ENCODE measurements around the gene NRP1. TPM values are rescaled to one million over a fixed set of nuclear protein-coding genes. Genes with fewer than 3 reads are reported as not detected.

NRP1 gene
- total RNA-seq, 1 donor from 2014 or later, result 16.1 TPM

- DNase-seq (ENCODE audit: low read depth, low spot score), result no peak
- Mint-ChIP-seq H3K27ac (ENCODE audit: unreplicated experiment) (no peak overlapping the region), H3K9me3 (peaks cover 10% of the 10 kb centered on the region), H3K27me3 (ENCODE audit: low read depth) (no peaks in the 10 kb centered on the region), H3K36me3 (ENCODE audit: low read depth) (peaks cover 10% of the 10 kb centered on the region), H3K4me3 (no peak overlapping the region), H3K4me1 (peaks cover 28% of the 10 kb centered on the region)
- no peak for TF ChIP-seq CTCF (conservative IDR thresholded peaks at IDR 0.05)
Observed at GRCh38 chr10:33150146-33150545, 184.3 kb downstream of the NRP1 start.

DNA sequence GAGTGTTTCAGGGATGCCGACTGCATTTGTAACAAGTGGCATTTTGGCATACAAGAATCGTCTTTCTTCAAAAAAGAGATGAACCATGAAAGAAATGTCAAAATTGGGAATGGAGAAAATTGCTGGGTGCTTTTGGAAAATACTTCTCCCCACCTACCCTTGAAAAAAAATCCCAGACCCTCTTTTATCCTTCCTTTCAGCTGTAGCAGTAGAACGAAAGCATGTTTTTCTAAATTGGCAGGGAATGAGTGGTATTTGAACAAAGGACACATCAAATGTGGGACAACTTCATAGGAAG lies 187.5 kb downstream of the NRP1 start:
- H3K27ac Mint-ChIP-seq (ENCODE audit: unreplicated experiment), result no peak overlapping the region
- no peaks in the 10 kb centered on the region for H3K27me3 Mint-ChIP-seq (ENCODE audit: low read depth)

DNA sequence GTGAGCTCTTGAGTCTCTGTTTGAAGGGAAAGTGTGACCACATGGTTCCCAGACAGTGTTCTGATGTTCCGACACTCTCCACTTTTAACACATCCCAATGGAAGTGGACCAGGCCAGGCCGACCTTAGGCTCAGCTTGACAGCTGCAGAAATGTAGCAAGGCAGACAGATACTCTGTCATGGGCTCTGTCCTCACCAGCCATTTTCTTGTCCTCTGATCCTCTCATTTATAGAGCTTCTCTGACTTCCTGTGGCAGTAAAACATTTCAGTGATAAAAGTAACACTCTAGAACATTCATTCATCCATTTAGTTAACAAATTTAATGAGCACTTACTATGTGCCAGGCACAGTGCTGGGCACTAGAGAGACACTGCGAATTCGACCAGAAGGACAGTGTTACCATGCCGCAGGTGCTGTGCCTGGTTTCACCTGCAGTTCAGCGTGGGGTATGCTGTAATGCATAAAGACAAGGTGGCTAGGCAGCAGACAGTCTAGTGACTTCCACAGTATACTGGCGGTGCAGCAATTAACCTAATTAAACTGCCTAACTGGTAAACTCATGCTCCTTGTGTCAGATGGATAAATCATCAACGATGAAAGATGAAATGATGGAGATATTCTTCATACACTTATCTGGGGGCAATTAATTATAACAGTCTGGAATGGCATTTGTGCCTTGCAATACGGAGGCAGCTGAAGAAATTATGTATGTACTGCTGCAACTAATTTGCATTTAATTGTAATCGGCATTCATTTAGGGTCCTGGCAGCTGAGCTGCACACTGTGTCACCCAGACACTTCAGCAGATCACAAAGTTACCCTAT lies 188.1 kb downstream of the NRP1 start:
- H3K36me3 Mint-ChIP-seq (ENCODE audit: low read depth), result peaks cover 10% of the 10 kb centered on the region
- no peak for DNase-seq (ENCODE audit: low read depth, low spot score)
- H3K27me3 Mint-ChIP-seq (ENCODE audit: low read depth), result no peaks in the 10 kb centered on the region
- TF ChIP-seq CTCF (conservative IDR thresholded peaks at IDR 0.05), result no peak
- peaks cover 34% of the 10 kb centered on the region for H3K4me1 Mint-ChIP-seq
- no peak overlapping the region for H3K4me3 Mint-ChIP-seq
- H3K27ac Mint-ChIP-seq (ENCODE audit: unreplicated experiment), result peak overlapping the region; percentile 91
- peaks cover 6% of the 10 kb centered on the region for H3K9me3 Mint-ChIP-seq

More for the DNA sequence above, 187.5 kb downstream of the NRP1 start:
- H3K4me1 Mint-ChIP-seq, result peaks cover 34% of the 10 kb centered on the region
- TF ChIP-seq CTCF (conservative IDR thresholded peaks at IDR 0.05), result no peak
- H3K4me3 Mint-ChIP-seq, result no peak overlapping the region
- H3K36me3 Mint-ChIP-seq (ENCODE audit: low read depth), result peaks cover 10% of the 10 kb centered on the region
- DNase-seq (ENCODE audit: low read depth, low spot score), result no peak
- peaks cover 6% of the 10 kb centered on the region for H3K9me3 Mint-ChIP-seq

DNA sequence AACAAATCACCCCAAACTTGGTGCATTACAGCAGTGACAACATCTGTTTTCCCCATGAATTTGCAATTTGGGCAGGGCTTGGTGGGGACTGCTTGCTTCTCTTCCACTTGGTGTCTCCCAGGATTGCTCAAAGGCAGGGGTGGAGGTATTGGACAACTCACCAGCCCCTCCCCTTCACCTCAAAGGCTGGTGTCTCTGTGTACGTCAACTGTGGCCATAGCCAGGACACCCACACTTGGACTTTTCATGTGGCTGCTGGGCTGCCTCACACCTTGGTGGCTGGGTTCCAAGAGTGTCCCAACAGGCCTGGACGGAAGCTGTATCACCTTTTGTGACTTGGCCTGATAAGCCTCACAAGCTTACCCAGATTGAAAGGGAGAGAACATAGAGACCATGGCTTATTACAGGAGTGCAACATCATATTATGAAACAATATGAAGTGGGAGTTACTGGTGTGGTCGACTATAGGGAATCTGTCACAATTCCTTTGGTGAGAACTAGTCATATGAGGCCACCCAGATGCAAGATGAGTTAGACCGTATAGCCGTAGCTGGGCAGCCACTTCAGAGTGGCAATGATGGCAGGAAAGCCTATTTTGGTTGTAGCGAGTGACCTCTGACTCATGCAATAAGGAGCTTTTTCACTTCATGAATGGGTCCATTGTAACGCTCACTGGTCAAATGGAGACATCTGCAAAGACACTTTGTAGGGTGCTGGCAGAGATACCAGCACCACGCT lies 188.8 kb downstream of the NRP1 start:
- no peak for TF ChIP-seq CTCF (conservative IDR thresholded peaks at IDR 0.05)
- Mint-ChIP-seq H3K27ac (ENCODE audit: unreplicated experiment) (peak overlapping the region; percentile 98), H3K36me3 (ENCODE audit: low read depth) (peaks cover 7% of the 10 kb centered on the region), H3K4me3 (no peak overlapping the region), H3K4me1 (peaks cover 34% of the 10 kb centered on the region), H3K9me3 (peaks cover 6% of the 10 kb centered on the region), H3K27me3 (ENCODE audit: low read depth) (no peaks in the 10 kb centered on the region)
- peak; percentile 16 for DNase-seq (ENCODE audit: low read depth, low spot score)

GRCh38 chr10:33143160-33143728 lies 191.2 kb downstream of the NRP1 start:
- Mint-ChIP-seq H3K36me3 (ENCODE audit: low read depth) (peaks cover 7% of the 10 kb centered on the region), H3K4me1 (peaks cover 39% of the 10 kb centered on the region), H3K4me3 (no peak overlapping the region), H3K27ac (ENCODE audit: unreplicated experiment) (no peak overlapping the region), H3K9me3 (peaks cover 3% of the 10 kb centered on the region), H3K27me3 (ENCODE audit: low read depth) (no peaks in the 10 kb centered on the region)
- no peak for TF ChIP-seq CTCF (conservative IDR thresholded peaks at IDR 0.05)
- DNase-seq (ENCODE audit: low read depth, low spot score), result no peak

Data from neural crest cell (in vitro differentiated cells).